ENCODE data around the gene ZIC1. TPM values are rescaled to one million over a fixed set of nuclear protein-coding genes. Genes with fewer than 3 reads are reported as not detected.

ZIC1 gene
- polyA plus RNA-seq, 3 donors from 2014 or later = not detected

DNA sequence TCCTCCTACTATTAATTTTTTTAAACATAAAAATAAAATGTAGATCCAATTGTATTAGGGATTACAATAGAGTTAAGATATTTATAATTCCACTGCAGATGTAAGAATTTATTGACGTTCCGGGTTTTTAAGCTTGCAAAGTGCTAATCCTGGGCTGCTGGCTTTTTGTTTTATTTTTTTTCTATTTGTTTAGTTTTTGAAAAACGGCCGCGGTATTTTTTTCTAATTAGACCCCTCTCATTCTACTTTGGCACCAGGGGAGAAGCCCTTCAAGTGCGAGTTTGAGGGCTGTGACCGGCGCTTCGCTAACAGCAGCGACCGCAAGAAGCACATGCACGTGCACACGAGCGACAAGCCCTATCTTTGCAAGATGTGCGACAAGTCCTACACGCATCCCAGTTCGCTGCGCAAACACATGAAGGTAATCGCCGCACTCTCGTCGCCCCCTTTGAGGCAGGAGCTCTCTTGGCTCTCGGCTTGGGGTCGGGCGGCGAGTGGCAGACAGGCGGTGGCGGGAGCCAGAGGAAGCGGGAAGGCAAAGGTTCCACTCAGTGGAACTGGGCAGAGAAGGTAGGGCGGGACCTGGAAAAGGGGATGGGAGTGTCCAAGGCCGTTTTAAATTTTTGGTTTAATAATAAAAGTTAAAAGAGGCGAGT, 3.2 kb downstream of the ZIC1 start:
- Mint-ChIP-seq H3K27me3 (ENCODE audit: low read depth in 3 of 3) (peaks cover 51 to 66% (median 61%) of the 10 kb centered on the region in 3 donors), H3K9me3 (peaks cover 24 to 66% (median 37%) of the 10 kb centered on the region in 6 donors), H3K4me1 (peaks cover 20 to 40% of the 10 kb centered on the region in 2 donors), H3K36me3 (peaks cover 4 to 12% (median 12%) of the 10 kb centered on the region in 3 donors), H3K27ac (no peak overlapping the region), H3K4me3 (peak overlapping the region in 2 of 5 donors; percentile 57 to 85)
- DNase-seq = no peak

DNA sequence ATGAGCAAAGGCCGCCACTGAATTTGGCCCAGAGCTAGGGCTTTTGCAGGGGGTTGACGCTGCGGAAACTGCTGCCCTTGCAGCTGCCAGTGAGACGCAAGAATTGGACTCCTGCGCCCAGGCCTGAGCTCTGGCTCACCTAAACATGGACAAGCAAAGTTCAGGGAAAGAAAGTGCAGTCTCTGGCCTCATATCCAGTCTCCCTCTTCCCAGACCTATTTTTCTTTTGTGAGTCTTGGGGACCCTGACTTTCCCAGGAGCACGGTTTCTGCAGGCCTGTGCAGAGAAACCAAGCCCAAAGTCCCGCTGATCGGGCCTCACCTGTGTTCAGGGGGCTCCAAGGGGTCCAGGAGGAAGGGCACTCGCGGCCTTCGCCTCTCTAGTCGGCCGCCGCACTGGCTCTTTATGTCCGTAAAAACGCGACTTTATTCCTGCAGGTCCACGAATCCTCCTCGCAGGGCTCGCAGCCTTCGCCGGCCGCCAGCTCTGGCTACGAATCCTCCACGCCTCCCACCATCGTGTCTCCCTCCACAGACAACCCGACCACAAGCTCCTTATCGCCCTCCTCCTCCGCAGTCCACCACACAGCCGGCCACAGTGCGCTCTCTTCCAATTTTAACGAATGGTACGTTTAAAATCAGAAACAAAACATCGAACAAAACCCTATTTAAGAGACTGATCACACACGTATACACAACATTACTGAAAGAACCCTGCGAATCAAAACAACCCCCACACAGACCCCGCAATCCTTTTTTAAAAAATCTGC, 3.9 kb downstream of the ZIC1 start:
- H3K9me3 Mint-ChIP-seq = peaks cover 17 to 63% (median 36%) of the 10 kb centered on the region in 6 donors
- peaks cover 17 to 33% of the 10 kb centered on the region in 2 donors for H3K4me1 Mint-ChIP-seq
- peak overlapping the region in 1 of 6 donors; percentile 9 for H3K27ac Mint-ChIP-seq

DNA sequence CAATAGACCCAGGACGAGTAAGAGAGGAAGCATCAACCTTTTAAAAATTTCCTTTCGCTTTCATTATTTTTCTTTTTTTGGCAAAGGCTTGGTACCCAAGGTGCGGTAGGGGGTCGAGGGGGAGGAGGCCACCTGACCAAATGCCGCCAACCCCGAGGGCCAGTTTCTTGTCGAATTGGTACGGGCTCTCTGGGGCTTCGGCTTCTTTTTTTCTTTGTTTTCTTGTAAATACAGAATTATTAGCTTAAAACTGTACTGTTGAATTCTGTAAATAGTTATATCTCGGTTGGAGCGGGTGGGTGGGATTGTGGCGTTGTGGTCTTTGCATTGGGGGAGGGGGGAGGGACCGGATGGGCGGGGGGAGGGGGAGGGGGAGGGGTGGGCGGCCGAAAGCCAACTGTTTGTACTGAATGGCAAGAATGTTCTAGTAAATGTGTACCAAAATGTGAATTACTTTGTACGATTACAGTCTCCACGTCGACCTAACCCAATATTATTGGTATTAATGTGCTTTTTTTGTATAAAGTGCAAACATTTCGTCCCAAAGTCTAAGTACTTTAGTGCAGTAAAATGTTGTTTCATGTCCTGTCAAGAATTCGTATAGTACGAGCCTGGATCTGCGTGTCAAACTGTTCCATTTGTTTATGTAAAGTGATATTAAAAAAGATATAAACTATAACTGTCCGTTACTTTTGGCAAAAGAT, 4.7 kb downstream of the ZIC1 start:
- Mint-ChIP-seq H3K27ac (peak overlapping the region in 1 of 6 donors; percentile 9), H3K4me3 (peak overlapping the region; percentile 65 to 85 (median 80)), H3K9me3 (peaks cover 16 to 63% (median 35%) of the 10 kb centered on the region in 6 donors)

More for the DNA sequence above, 3.9 kb downstream of the ZIC1 start:
- peaks cover 4 to 15% (median 10%) of the 10 kb centered on the region in 3 donors for H3K36me3 Mint-ChIP-seq
- H3K4me3 Mint-ChIP-seq = peak overlapping the region; percentile 65 to 85 (median 80)
- H3K27me3 Mint-ChIP-seq (ENCODE audit: low read depth in 3 of 3) = peaks cover 47 to 61% (median 57%) of the 10 kb centered on the region in 3 donors
- no peak for DNase-seq

DNA sequence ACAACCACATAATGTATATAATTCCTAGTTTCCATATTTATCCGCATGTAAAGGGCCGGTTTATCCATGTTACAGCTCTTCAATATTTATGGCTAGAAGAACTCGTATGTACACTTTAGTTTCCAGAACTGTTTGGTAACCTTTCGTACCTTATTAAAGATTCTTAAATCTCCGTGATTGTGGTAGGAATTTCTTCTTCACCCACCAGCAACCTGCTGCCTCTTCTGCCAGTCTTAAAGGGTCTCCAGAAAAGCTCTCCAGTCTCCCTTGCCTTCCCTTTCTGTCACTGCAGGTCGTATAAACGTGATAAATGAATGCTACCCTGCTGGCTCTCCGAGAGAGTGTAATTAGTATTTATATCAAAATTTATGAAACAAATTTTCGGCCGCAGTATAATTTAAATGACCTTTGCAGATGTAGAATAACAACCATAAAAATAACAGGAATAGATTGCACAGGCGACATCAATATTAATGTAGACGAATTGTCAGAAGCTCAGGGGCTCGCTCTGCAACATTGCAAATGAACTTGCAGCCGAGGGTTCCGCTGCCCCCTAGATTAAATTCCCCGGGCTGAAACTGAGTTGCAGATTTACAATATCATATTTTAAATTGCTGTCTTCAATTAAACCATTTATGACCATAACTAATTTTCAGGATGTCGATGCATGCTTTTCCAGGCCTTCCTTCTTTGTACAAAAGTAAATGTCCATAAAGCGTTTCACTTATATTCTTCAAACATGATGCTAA, 5.4 kb downstream of the ZIC1 start:
- no peak for DNase-seq
- Mint-ChIP-seq H3K27ac (no peak overlapping the region), H3K4me3 (peak overlapping the region in 1 of 5 donors; percentile 8), H3K27me3 (ENCODE audit: low read depth in 3 of 3) (peaks cover 36 to 54% (median 52%) of the 10 kb centered on the region in 3 donors), H3K9me3 (peaks cover 16 to 58% (median 35%) of the 10 kb centered on the region in 6 donors), H3K4me1 (peaks cover 15 to 29% of the 10 kb centered on the region in 2 donors), H3K36me3 (peaks cover 4 to 16% (median 6%) of the 10 kb centered on the region in 3 donors)

More for the DNA sequence above, 4.7 kb downstream of the ZIC1 start:
- Mint-ChIP-seq H3K4me1 (peaks cover 15 to 29% of the 10 kb centered on the region in 2 donors), H3K27me3 (ENCODE audit: low read depth in 3 of 3) (peaks cover 40 to 60% (median 58%) of the 10 kb centered on the region in 3 donors), H3K36me3 (peaks cover 4 to 15% (median 6%) of the 10 kb centered on the region in 3 donors)
- no peak for DNase-seq

DNA sequence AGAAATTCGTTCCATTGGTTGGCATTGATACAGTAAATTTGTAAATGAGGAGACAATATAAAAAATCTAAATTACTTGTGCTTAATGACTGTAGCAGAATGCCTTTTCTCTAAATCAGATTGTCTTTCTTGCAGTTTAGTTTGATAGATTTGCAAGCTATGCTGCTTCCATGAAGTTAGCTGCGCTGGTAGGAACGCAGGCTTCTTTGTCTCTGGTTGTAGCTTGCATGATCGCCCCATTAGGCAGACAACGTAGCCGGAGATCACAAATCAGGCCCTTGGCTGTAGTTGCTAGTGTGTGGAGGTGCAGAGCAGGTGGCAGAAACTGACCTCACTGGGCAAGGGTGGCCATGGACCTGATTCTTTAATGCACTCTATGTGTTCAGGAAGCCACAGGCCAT, 6.1 kb downstream of the ZIC1 start:
- Mint-ChIP-seq H3K4me1 (peaks cover 15 to 29% of the 10 kb centered on the region in 2 donors), H3K4me3 (no peak overlapping the region), H3K36me3 (peaks cover 4 to 22% (median 6%) of the 10 kb centered on the region in 3 donors), H3K27ac (no peak overlapping the region), H3K27me3 (ENCODE audit: low read depth in 3 of 3) (peaks cover 42 to 59% (median 59%) of the 10 kb centered on the region in 3 donors), H3K9me3 (peaks cover 22 to 65% (median 42%) of the 10 kb centered on the region in 6 donors)
- no peak for DNase-seq

DNA sequence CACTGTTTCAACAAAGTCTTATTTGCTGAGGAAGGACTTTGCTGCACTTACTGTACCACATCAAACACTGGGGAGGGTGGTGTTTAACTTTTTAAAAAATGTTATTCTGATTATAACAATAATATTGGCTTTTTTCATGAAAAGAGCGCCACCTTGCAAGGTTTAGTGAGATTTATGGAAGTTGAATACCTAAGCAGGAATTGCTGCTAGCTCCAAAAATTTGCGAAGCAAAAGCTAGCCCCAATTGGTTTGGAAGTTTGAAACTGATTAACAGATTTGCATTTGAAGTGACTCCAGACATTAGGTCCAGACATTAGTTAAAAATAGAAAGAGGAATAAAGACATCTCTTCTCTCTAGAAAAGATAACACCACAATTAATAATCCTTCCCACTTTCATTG, 6.7 kb downstream of the ZIC1 start:
- Mint-ChIP-seq H3K36me3 (peaks cover 4 to 22% (median 6%) of the 10 kb centered on the region in 3 donors), H3K4me1 (peaks cover 12 to 26% of the 10 kb centered on the region in 2 donors), H3K27ac (no peak overlapping the region), H3K27me3 (ENCODE audit: low read depth in 3 of 3) (peaks cover 41 to 60% (median 57%) of the 10 kb centered on the region in 3 donors), H3K9me3 (peaks cover 22 to 66% (median 43%) of the 10 kb centered on the region in 6 donors), H3K4me3 (no peak overlapping the region)
- DNase-seq = no peak

DNA sequence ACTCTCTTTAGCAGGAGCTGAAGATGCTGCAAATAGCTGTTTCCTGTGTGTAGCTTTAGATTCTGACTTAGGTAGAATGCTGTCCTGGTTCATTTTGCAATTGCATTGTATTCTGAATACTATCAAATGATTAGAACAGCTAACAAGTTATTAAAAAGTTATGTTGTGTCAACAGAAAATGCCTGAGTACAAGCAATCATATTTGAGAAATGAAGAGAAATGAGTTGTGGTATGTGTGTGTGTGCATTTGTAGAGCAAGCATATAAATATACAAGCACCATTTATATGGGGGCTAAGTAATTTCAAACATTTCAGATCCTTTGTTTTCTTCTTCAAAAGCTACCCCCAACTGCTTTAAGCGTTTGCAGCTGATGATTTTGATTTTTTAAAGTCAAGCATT, 7.8 kb downstream of the ZIC1 start:
- H3K4me1 Mint-ChIP-seq = peaks cover 5 to 17% of the 10 kb centered on the region in 2 donors
- peaks cover 0 to 18% (median 3%) of the 10 kb centered on the region in 3 donors for H3K36me3 Mint-ChIP-seq
- peaks cover 17 to 63% (median 40%) of the 10 kb centered on the region in 6 donors for H3K9me3 Mint-ChIP-seq
- no peak overlapping the region for H3K27ac Mint-ChIP-seq
- DNase-seq = no peak
- H3K27me3 Mint-ChIP-seq (ENCODE audit: low read depth in 3 of 3) = peaks cover 35 to 58% (median 53%) of the 10 kb centered on the region in 3 donors
- no peak overlapping the region for H3K4me3 Mint-ChIP-seq

DNA sequence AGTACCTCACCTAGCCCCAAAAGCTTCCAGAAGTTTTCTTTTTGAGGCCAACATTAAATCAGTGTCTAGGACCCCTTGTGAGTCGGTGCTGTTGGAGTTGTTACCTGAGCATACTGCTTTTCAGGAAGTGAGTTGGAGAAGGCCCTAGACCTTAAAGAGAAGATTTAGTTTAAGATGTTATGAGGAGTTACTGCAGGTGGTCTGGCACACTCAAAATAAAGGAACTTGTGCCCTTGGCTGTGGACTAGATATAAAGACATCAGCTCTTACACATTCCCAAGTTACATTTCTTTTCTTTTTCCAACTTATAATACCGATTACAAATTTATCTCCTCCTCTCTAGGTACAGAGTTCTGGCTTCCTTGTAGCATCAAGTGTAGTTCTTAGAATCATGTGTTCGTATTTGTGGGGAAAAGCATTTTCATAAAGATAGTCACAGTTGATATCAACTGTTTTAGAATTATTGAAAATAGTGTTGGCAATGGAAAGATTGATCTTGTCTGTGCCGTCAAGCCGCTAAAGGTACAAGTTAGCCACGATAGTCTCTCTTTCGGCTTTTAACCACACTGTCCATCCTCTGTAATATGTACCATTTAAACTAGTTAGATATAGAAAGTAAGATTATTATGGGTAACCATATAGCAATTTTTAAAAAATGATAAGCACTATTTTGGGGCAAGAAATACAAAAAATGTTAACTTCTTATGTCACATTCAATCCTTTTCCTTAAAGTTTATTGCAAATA, 8.6 kb downstream of the ZIC1 start:
- DNase-seq = no peak
- Mint-ChIP-seq H3K27ac (no peak overlapping the region), H3K36me3 (peaks cover 0 to 18% (median 9%) of the 10 kb centered on the region in 3 donors), H3K9me3 (peaks cover 15 to 67% (median 48%) of the 10 kb centered on the region in 6 donors), H3K4me1 (peaks cover 5 to 17% of the 10 kb centered on the region in 2 donors), H3K27me3 (ENCODE audit: low read depth in 3 of 3) (peaks cover 33 to 60% (median 50%) of the 10 kb centered on the region in 3 donors), H3K4me3 (no peak overlapping the region)

DNA sequence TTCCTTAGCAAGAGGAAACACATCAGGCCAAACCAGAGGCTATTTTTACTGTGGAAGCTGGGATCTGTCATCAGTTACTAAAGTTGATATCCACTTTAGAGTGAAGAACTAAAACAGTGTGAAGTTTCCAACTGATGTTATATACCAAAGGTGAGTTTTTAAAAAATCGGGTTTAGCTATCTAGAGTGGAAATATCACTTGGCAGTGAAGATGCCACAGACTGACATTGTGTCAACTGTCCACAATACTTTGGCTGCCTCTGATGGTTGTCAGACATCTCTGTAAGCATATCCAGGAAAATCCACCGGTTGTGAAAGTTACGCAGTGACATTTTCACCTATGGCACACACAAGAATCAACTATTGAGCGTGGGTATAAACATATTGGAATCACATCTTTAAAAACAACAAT, 9.2 kb downstream of the ZIC1 start:
- Mint-ChIP-seq H3K36me3 (peaks cover 0 to 16% (median 12%) of the 10 kb centered on the region in 3 donors), H3K9me3 (peaks cover 13 to 69% (median 49%) of the 10 kb centered on the region in 6 donors), H3K4me1 (peaks cover 2 to 13% of the 10 kb centered on the region in 2 donors), H3K4me3 (no peak overlapping the region), H3K27ac (no peak overlapping the region), H3K27me3 (ENCODE audit: low read depth in 3 of 3) (peaks cover 31 to 60% (median 46%) of the 10 kb centered on the region in 3 donors)
- DNase-seq = no peak

DNA sequence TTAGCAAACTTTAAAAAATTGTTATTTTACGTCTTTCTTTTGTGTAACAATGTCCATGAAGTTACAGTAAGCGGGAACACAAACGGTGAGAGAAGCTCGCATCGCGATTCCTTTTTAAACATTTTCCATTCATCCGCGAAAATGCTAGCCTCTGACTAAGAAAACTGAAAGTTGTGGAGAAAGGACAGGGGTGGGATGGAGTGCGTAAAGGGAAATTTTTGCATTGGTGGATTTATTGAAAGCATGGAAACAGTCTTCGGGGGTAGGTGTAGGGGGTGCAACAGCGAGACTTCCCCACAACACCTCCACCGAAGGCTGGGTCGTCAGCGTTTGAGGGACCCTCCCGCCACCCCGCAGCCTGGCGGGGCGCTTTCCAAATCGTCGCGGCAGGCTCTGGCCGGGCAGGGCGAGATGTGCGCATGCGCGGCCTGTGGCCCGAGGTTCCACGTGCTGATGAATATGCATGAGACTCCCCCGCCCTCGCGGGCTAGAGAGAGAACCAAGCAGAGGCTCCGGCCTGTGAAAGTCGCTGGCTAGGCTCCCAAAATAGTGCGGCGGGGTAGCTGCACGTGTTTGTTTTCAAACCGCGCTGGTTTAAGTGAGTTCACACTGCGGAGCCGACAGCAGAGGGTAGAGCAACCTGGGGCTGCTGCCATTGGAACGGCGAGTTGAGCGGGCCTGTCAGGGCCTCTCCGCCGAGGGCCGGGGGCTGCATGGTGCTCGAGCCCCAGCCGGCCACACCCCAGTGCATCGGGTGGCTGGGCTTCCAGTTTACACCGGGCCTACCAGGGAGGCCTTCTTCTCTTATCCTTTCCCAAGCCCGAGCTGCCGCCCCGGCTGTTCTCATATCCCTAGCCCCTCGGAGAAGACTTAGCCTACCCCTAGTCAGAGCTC, 9.9 kb downstream of the ZIC1 start:
- peak overlapping the region in 1 of 5 donors; percentile 27 for H3K4me3 Mint-ChIP-seq
- H3K27me3 Mint-ChIP-seq (ENCODE audit: low read depth in 3 of 3) = peaks cover 27 to 62% (median 45%) of the 10 kb centered on the region in 3 donors
- H3K36me3 Mint-ChIP-seq = peaks cover 3 to 18% (median 12%) of the 10 kb centered on the region in 3 donors
- DNase-seq = no peak
- peaks cover 0 to 7% of the 10 kb centered on the region in 2 donors for H3K4me1 Mint-ChIP-seq
- H3K9me3 Mint-ChIP-seq = peaks cover 17 to 71% (median 51%) of the 10 kb centered on the region in 6 donors
- no peak overlapping the region for H3K27ac Mint-ChIP-seq

DNA sequence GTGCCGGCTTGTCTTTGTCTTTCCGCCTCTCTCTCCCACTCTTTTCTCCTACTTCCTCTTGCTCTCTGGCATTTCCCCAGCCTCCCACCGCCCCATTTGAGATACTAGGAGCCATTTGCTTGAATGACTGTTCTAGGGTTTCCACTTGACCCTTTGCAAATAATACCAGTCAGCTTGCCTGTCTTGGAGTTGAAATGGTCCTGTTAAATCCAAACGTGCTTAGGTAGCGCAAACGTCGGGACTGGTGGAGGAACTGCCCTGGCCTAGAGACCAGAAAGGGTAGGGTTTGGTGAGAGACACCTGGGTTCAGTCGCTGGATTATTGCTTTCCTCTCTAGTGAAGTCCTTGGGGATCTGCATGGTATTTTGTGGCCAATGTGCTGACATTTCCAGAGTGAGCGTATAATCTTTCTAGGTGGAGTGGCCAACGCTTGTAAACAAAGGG, 10.6 kb downstream of the ZIC1 start:
- H3K36me3 Mint-ChIP-seq = peaks cover 3 to 18% (median 12%) of the 10 kb centered on the region in 3 donors
- DNase-seq = no peak
- peak overlapping the region in 1 of 5 donors; percentile 17 for H3K4me3 Mint-ChIP-seq
- H3K9me3 Mint-ChIP-seq = peaks cover 12 to 66% (median 47%) of the 10 kb centered on the region in 6 donors
- H3K4me1 Mint-ChIP-seq = peaks cover 0 to under 1% of the 10 kb centered on the region in 2 donors
- no peak overlapping the region for H3K27ac Mint-ChIP-seq
- H3K27me3 Mint-ChIP-seq (ENCODE audit: low read depth in 3 of 3) = peaks cover 25 to 55% (median 38%) of the 10 kb centered on the region in 3 donors

Data from immature natural killer cell (primary cell).